ENCODE data around the gene HRAS.

The HRAS gene

DNA sequence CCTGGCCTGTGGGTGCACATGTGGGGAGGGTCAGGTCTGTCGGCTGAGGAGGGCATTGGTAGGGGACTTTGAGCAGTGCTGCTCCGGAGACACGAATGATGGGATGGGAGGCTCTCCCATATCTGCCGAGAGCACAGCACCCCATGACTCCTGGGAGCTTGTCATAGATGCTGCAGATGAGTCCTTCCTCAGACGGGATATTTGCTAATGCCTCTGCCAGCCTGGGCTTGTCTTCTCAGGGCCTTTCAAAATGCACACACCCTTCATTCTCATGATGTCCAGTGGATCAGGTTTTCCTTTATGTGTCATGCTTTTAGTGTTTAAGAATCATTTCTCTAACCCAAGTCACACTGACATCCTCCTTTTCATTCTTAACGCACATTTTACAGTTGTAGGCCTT lies 20.2 kb downstream of the HRAS start:
- POLR2A ChIA-PET = no interaction called here
- no peak for DNase-seq (ENCODE audit: extremely low spot score)
- CTCF ChIA-PET = no interaction called here
- TF ChIP-seq TARDBP (IDR thresholded peaks at IDR 0.05) = no peak
- no peak for TF ChIP-seq FOXK2 (IDR thresholded peaks at IDR 0.05)
- no peak for TF ChIP-seq ELF4 (IDR thresholded peaks at IDR 0.05)
- no peak for TF ChIP-seq ZNF384 (IDR thresholded peaks at IDR 0.05)
- no peak for TF ChIP-seq FOXM1 (IDR thresholded peaks at IDR 0.05; ENCODE audit: borderline replicate concordance)
- TF ChIP-seq CTBP1 (IDR thresholded peaks at IDR 0.05; ENCODE audit: borderline replicate concordance) = no peak
- no peak for TF ChIP-seq HDGF (IDR thresholded peaks at IDR 0.05; ENCODE audit: borderline replicate concordance)
- TF ChIP-seq L3MBTL2 (conservative IDR thresholded peaks at IDR 0.05) = no peak
- TF ChIP-seq LEF1 (IDR thresholded peaks at IDR 0.05; ENCODE audit: borderline replicate concordance) = no peak
- TF ChIP-seq SP1 (IDR thresholded peaks at IDR 0.05) = no peak
- no peak for TF ChIP-seq NFRKB (IDR thresholded peaks at IDR 0.05)
- no peak for TF ChIP-seq ARNT (IDR thresholded peaks at IDR 0.05)
- TF ChIP-seq SUZ12 (IDR thresholded peaks at IDR 0.05) = no peak
- TF ChIP-seq, protein P1, sequence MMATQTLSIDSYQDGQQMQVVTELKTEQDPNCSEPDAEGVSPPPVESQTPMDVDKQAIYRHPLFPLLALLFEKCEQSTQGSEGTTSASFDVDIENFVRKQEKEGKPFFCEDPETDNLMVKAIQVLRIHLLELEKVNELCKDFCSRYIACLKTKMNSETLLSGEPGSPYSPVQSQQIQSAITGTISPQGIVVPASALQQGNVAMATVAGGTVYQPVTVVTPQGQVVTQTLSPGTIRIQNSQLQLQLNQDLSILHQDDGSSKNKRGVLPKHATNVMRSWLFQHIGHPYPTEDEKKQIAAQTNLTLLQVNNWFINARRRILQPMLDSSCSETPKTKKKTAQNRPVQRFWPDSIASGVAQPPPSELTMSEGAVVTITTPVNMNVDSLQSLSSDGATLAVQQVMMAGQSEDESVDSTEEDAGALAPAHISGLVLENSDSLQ (IDR thresholded peaks at IDR 0.05) = no peak
- TF ChIP-seq BHLHE40 (IDR thresholded peaks at IDR 0.05; ENCODE audit: borderline replicate concordance) = no peak

DNA sequence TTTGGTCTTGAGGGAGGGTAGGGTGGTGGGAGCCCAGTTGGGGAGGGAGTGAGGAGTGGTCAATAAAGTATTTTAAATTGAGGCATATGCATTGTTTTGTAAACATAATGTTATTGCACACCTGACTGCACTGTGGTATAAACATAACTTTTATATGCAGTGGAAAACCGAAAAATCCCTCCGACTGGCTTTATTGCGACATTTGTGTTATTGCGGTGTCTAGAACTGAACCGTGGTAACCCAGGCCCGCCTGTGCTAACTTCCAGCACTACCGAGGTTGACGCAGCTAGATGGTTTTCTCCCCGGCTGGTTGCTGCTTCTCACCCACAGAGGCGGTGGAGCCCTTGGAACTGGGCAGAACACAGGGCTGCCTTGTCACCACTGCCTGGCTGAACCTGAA lies 20.8 kb downstream of the HRAS start:
- DNase-seq (ENCODE audit: extremely low spot score) = no peak
- POLR2A ChIA-PET = no interaction called here
- TF ChIP-seq SP1 (IDR thresholded peaks at IDR 0.05) (no peak), CTBP1 (IDR thresholded peaks at IDR 0.05; ENCODE audit: borderline replicate concordance) (no peak), ZNF384 (IDR thresholded peaks at IDR 0.05) (no peak), NFRKB (IDR thresholded peaks at IDR 0.05) (no peak), TARDBP (IDR thresholded peaks at IDR 0.05) (no peak), FOXA1 (IDR thresholded peaks at IDR 0.05) (no peak), SUZ12 (IDR thresholded peaks at IDR 0.05) (no peak), ELF4 (IDR thresholded peaks at IDR 0.05) (no peak), HDGF (IDR thresholded peaks at IDR 0.05; ENCODE audit: borderline replicate concordance) (no peak), BHLHE40 (IDR thresholded peaks at IDR 0.05; ENCODE audit: borderline replicate concordance) (no peak), LEF1 (IDR thresholded peaks at IDR 0.05; ENCODE audit: borderline replicate concordance) (no peak), FOXK2 (IDR thresholded peaks at IDR 0.05) (no peak)
- TF ChIP-seq, protein P1 (IDR thresholded peaks at IDR 0.05) = no peak
- CTCF ChIA-PET = no interaction called here

DNA sequence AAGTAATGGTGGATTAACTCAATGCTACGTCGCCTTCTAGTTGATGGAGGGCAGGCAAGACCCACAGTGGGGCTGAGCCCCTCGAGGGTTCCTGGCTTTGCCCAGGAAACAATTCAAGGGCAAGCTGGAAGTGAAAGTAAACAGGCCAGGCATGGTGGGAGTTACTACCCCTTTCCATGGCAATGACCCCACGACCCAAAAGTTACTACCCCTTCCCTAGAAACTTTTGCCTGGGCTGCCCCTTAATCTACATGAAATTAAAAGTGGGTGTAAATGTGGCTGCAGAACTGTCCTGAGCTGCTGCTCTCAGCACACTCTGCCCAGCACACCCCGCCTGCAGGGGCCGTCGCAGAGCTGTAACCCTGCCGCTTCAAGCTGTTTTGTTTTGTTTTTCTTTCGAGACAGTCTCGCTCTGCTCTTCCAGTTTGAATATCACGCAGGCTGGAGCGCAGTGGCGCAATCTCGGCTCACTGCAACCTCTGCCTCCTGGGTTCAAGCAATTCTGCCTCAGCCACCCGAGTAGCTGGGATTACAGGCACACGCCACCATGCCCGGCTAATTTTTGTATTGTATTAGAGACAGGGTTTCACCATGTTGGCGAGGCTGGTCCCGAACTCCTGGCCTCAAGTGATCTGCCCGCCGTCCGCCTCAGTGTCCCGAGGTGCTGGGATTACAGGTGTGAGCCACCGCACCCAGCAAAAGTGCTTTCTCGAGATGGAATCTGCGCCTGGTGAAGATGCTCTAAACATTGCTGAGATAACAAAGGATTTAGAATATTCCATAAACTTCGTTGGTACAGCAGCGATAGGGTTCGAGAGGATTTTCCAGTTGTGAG lies 22.4 kb downstream of the HRAS start:
- no peak for DNase-seq (ENCODE audit: extremely low spot score)
- TF ChIP-seq, protein P1 (IDR thresholded peaks at IDR 0.05) = no peak
- no peak for TF ChIP-seq FOXK2 (IDR thresholded peaks at IDR 0.05)
- TF ChIP-seq SUZ12 (IDR thresholded peaks at IDR 0.05) = no peak
- no peak for TF ChIP-seq BHLHE40 (IDR thresholded peaks at IDR 0.05; ENCODE audit: borderline replicate concordance)
- no peak for TF ChIP-seq LEF1 (IDR thresholded peaks at IDR 0.05; ENCODE audit: borderline replicate concordance)
- no peak for TF ChIP-seq ELF4 (IDR thresholded peaks at IDR 0.05)
- TF ChIP-seq TARDBP (IDR thresholded peaks at IDR 0.05) = no peak
- no peak for TF ChIP-seq HDGF (IDR thresholded peaks at IDR 0.05; ENCODE audit: borderline replicate concordance)
- no peak for TF ChIP-seq FOXA1 (IDR thresholded peaks at IDR 0.05)
- TF ChIP-seq L3MBTL2 (conservative IDR thresholded peaks at IDR 0.05) = no peak
- TF ChIP-seq SP1 (IDR thresholded peaks at IDR 0.05) = no peak
- TF ChIP-seq NFRKB (IDR thresholded peaks at IDR 0.05) = no peak
- TF ChIP-seq ZNF384 (IDR thresholded peaks at IDR 0.05) = no peak
- TF ChIP-seq ARNT (IDR thresholded peaks at IDR 0.05) = no peak
- no peak for TF ChIP-seq CTBP1 (IDR thresholded peaks at IDR 0.05; ENCODE audit: borderline replicate concordance)
- TF ChIP-seq FOXM1 (IDR thresholded peaks at IDR 0.05; ENCODE audit: borderline replicate concordance) = no peak
- POLR2A ChIA-PET = no interaction called here
- CTCF ChIA-PET = no interaction called here

DNA sequence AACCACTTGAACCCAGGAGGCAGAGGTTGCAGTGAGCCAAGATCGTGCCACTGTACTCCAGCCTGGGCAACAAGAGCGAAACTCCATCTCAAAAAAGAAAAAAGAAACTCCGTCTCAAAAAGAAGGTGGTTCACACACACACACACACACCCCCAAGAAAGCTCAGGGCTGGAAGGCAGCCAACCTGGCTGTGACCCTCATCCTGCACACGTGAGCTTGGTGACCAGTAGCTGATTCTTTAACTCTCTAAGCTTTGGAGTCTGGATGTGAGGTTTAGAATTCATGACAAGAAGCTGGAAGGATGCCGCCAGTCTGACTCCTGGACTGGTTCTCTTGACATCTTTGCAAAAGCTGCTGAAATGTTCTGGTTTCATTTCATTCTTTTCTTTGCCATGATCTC lies 26.4 kb downstream of the HRAS start:
- TF ChIP-seq SP1 (IDR thresholded peaks at IDR 0.05) (no peak), TARDBP (IDR thresholded peaks at IDR 0.05) (no peak), NFRKB (IDR thresholded peaks at IDR 0.05) (no peak), BHLHE40 (IDR thresholded peaks at IDR 0.05; ENCODE audit: borderline replicate concordance) (no peak), FOXK2 (IDR thresholded peaks at IDR 0.05) (no peak), ELF4 (IDR thresholded peaks at IDR 0.05) (no peak), CTBP1 (IDR thresholded peaks at IDR 0.05; ENCODE audit: borderline replicate concordance) (no peak), FOXA1 (IDR thresholded peaks at IDR 0.05) (no peak), ARNT (IDR thresholded peaks at IDR 0.05) (no peak), HDGF (IDR thresholded peaks at IDR 0.05; ENCODE audit: borderline replicate concordance) (no peak), L3MBTL2 (conservative IDR thresholded peaks at IDR 0.05) (no peak), LEF1 (IDR thresholded peaks at IDR 0.05; ENCODE audit: borderline replicate concordance) (no peak), ZNF384 (IDR thresholded peaks at IDR 0.05) (no peak)
- TF ChIP-seq, protein P1 (IDR thresholded peaks at IDR 0.05) = no peak
- CTCF ChIA-PET = no interaction called here
- POLR2A ChIA-PET = no interaction called here
- DNase-seq (ENCODE audit: extremely low spot score) = no peak

Measured in HEK293T (cell line).